Dermis microvascular lymphatic vessel endothelial cell (primary cell): Measurements from ENCODE around the gene ZSWIM6. TPM values are rescaled to one million over a fixed set of nuclear protein-coding genes. Genes with fewer than 3 reads are reported as not detected.

Source experiments
- DNase-seq, 2 donors: peaks; one replicate each; pipeline versions ENCODE4 v3.0.0 to v3.0.0-alpha.2; 2010; ENCODE audit warnings: low read depth in 2 of 2
- total RNA-seq: library from RNA; depleted of rRNA; stranded (reverse); fragments of >200 nt; gene quantifications from 2 replicates; pipeline ENCODE4 v1.2.1, GENCODE V29; 2014

Gene ZSWIM6
- total RNA-seq, 1 donor from 2014 or later, result 8.3 TPM

- DNase-seq, result no peak
These were observed 254.3 kb downstream of the ZSWIM6 start for GRCh38 chr5:61586096-61587084.

- DNase-seq, result no peak
These were observed 255.1 kb downstream of the ZSWIM6 start for GRCh38 chr5:61587125-61587524.

GRCh38 chr5:61588216-61588615 lies 256.2 kb downstream of the ZSWIM6 start:
- no peak for DNase-seq

GRCh38 chr5:61589946-61590345 lies 257.9 kb downstream of the ZSWIM6 start:
- DNase-seq, result no peak

- no peak for DNase-seq
These were observed 258.4 kb downstream of the ZSWIM6 start for GRCh38 chr5:61590473-61590872.

- no peak for DNase-seq
These were observed 259.8 kb downstream of the ZSWIM6 start for GRCh38 chr5:61591859-61592258.

- DNase-seq, result no peak
These were observed 263.4 kb downstream of the ZSWIM6 start for GRCh38 chr5:61595426-61595825.

Other genes with a start within 250 kb of the ZSWIM6 start
- gene SMIM15, start 169.8 kb upstream of the ZSWIM6 start, total RNA-seq, result 33.6 and 41.6 TPM in 2 replicates